Lower leg skin (tissue), 4 donors: Measurements from ENCODE around the gene TADA2A. TPM values are rescaled to one million over a fixed set of nuclear protein-coding genes. Genes with fewer than 3 reads are reported as not detected.

Experiments used
- DNase-seq, 2 donors: peaks; one replicate each; pipeline ENCODE4 v3.0.0-alpha.2; 2019; ENCODE audit warnings: low spot score in 2 of 2
- H3K4me3 ChIP-seq: fragments of 200-600 bp; sonication (generic); 2 replicates; pipeline ENCODE4 v1.5.1; 2017; ENCODE audit warnings: mild to moderate bottlenecking, low read depth; ENCODE audit not compliant: poor library complexity, severe bottlenecking
- CTCF ChIP-seq, 3 donors: fragments of 450-650 bp; IDR thresholded peaks; one replicate each; pipeline ENCODE4 v1.5.1; 2016; ENCODE audit warnings: antibody characterized with exemption in 3 of 3, mild to moderate bottlenecking in 3 of 3, moderate library complexity in 2 of 3
- POLR2A ChIP-seq, 2 donors: fragments of 450-650 bp; IDR thresholded peaks; one replicate each; pipeline ENCODE4 v1.6.1; 2016 to 2017; ENCODE audit warnings: antibody characterized with exemption in 2 of 2, mild to moderate bottlenecking in 1 of 2, moderate library complexity in 1 of 2
- WGBS, 2 donors: methylation state at CpG; one replicate each; pipeline ENCODE4 v1.1.5; 2018; 5-methylcytosine and 5-hydroxymethylcytosine counted together
- intact Hi-C: fragments of 100-400 bp; cut with DNase I; formaldehyde crosslinking; loops from one replicate; pipeline ENCODE4 v1.15.0; 2023; ENCODE audit warnings: low total_unique reads
- total RNA-seq, 4 donors: library from RNA; depleted of rRNA; stranded (reverse); fragments of >200 nt; gene quantifications; one replicate each; pipeline ENCODE4 v1.1.0, GENCODE V29; 2016

TADA2A gene
- total RNA-seq, 4 donors from 2014 or later = 10.2 to 17.4 (median 14.4) TPM

- H3K4me3 ChIP-seq = no peak overlapping the region
- TF ChIP-seq POLR2A (IDR thresholded peaks at IDR 0.05) (no peak), CTCF (IDR thresholded peaks at IDR 0.05) (no peak)
- 75 to 87% methylated on average over 23 to 24 of the region's 24 CpGs for WGBS, 2 donors
- no peak for DNase-seq
- intact Hi-C loops = no loop called here
These were observed 105.9 kb downstream of the TADA2A start for GRCh38 chr17:37512442-37513068.

- TF ChIP-seq POLR2A (IDR thresholded peaks at IDR 0.05) = no peak
- no peak for TF ChIP-seq CTCF (IDR thresholded peaks at IDR 0.05)
- intact Hi-C loops = no loop called here
- WGBS, 2 donors = 85 to 86% methylated on average over 10 of the region's 10 CpGs
- no peak for DNase-seq
- H3K4me3 ChIP-seq = no peak overlapping the region
These were observed 107.0 kb downstream of the TADA2A start for GRCh38 chr17:37513711-37514110.

GRCh38 chr17:37516127-37516571 lies 109.5 kb downstream of the TADA2A start:
- TF ChIP-seq POLR2A (IDR thresholded peaks at IDR 0.05) (no peak), CTCF (IDR thresholded peaks at IDR 0.05) (no peak)
- intact Hi-C loops = no loop called here
- no peak overlapping the region for H3K4me3 ChIP-seq
- WGBS, 2 donors = 71 to 80% methylated on average over 6 of the region's 6 CpGs
- no peak for DNase-seq

GRCh38 chr17:37517881-37518280 lies 111.2 kb downstream of the TADA2A start:
- no peak for DNase-seq
- WGBS, 2 donors = 78% methylated on average over 4 of the region's 4 CpGs
- intact Hi-C loops = no loop called here
- TF ChIP-seq CTCF (IDR thresholded peaks at IDR 0.05) = no peak
- TF ChIP-seq POLR2A (IDR thresholded peaks at IDR 0.05) = no peak
- no peak overlapping the region for H3K4me3 ChIP-seq

- no peak for DNase-seq
- H3K4me3 ChIP-seq = no peak overlapping the region
- intact Hi-C loops = no loop called here
- WGBS, 2 donors = 66 to 75% methylated on average over 8 of the region's 8 CpGs
- TF ChIP-seq CTCF (IDR thresholded peaks at IDR 0.05) = no peak
- no peak for TF ChIP-seq POLR2A (IDR thresholded peaks at IDR 0.05)
These were observed 112.1 kb downstream of the TADA2A start for GRCh38 chr17:37518826-37519225.
